Hindlimb muscle (tissue), 1 donor: Measurements from ENCODE around the gene CCDC178. TPM values are rescaled to one million over a fixed set of nuclear protein-coding genes. Genes with fewer than 3 reads are reported as not detected.

Experiments used
- DNase-seq: peaks from one replicate; pipeline ENCODE4 v3.0.0-alpha.2; 2013
- polyA plus RNA-seq: library from polyadenylated mRNA; unstranded; fragments of 120-200 nt; gene quantifications from one replicate; pipeline ENCODE4 v1.2.1, GENCODE V29; 2013; ENCODE audit not compliant: insufficient read length

The CCDC178 gene
- polyA plus RNA-seq, 1 donor: 0.36 TPM

GRCh38 chr18:32909798-32910561 is 530.5 kb downstream of the CCDC178 start:
- no peak for DNase-seq

GRCh38 chr18:32908424-32908805 is 532.1 kb downstream of the CCDC178 start:
- no peak for DNase-seq

- DNase-seq: no peak
Measured at GRCh38 chr18:32907648-32908423, 532.7 kb downstream of the CCDC178 start.

DNA sequence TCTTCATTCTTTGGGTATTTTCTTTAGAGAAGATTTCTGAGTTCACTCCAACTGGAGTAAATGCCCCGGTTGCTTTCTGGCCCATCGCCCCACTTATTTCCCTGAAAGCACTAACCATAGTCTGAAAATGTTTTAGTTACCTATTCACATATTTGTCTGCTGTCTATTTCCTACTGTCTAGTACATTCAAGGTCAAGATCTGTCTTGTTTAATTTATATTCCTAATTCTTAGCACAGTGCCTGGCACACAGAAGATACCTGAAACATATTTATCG is 533.3 kb downstream of the CCDC178 start:
- DNase-seq: no peak

DNA sequence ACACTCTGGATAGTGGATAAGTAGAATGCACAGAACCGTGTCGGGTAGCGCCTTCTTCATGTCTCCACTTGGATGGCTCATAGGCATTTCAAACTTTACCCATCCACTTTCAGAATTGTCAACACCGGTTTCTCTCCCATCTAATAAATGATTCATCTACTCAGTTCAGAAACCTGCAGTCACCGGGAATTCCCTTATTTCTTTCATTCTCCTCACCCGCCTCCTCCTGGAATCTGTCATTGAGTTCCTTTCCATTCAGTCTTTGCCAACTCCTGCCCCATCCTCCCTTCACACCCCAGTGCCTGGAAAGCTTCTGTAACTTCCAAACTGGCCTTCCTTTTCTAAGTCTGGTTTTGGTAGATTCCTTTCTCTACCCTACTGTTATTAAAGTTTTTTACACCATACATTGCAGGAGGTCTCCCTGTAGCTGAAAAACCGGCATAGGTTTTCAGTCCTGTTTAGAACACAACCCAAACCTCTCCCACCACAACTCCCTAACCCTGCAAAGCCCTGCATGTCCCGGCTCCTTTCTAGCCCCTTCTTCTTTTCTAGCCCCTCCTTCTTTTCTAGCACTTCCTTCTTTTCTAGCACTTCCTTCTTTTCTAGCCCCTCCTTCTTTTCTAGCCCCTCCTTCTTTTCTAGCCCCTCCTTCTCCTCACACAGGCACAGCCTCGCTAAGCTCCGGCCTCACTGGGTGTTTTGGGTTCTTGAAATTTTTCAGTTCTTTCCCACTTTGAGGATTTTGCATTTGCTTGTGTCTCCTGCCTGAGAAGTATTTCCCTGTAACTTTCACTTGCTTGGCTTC is 533.8 kb downstream of the CCDC178 start:
- DNase-seq: no peak

GRCh38 chr18:32905651-32906050 is 534.9 kb downstream of the CCDC178 start:
- no peak for DNase-seq

- no peak for DNase-seq
Measured at GRCh38 chr18:32902568-32903330, 537.8 kb downstream of the CCDC178 start.

- DNase-seq: no peak
Measured at GRCh38 chr18:32899819-32900218, 540.7 kb downstream of the CCDC178 start.

GRCh38 chr18:32896776-32897547 is 543.6 kb downstream of the CCDC178 start:
- DNase-seq: no peak

- no peak for DNase-seq
Measured at GRCh38 chr18:32893915-32894314, 546.6 kb downstream of the CCDC178 start.

GRCh38 chr18:32891797-32892196 is 548.7 kb downstream of the CCDC178 start:
- DNase-seq: no peak

DNA sequence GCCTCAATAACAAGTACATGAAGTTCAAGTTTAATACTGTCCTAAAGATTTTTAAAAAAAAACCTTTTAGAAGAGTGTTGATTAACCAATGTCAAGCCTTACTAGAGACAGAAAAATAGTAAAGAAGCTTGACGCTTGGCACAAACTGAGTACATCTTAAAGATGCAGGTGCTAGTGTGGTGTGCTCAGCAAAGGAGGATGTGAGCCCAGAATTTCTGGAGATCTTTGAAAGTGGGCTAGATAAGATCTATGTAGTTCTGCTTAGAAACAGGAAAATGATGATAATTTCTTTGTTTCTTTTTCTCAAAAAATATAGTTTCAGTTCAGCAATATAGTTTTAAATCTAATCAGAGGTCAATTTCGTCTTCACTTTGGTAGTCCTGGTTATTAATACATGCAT is 549.4 kb downstream of the CCDC178 start:
- no peak for DNase-seq

DNA sequence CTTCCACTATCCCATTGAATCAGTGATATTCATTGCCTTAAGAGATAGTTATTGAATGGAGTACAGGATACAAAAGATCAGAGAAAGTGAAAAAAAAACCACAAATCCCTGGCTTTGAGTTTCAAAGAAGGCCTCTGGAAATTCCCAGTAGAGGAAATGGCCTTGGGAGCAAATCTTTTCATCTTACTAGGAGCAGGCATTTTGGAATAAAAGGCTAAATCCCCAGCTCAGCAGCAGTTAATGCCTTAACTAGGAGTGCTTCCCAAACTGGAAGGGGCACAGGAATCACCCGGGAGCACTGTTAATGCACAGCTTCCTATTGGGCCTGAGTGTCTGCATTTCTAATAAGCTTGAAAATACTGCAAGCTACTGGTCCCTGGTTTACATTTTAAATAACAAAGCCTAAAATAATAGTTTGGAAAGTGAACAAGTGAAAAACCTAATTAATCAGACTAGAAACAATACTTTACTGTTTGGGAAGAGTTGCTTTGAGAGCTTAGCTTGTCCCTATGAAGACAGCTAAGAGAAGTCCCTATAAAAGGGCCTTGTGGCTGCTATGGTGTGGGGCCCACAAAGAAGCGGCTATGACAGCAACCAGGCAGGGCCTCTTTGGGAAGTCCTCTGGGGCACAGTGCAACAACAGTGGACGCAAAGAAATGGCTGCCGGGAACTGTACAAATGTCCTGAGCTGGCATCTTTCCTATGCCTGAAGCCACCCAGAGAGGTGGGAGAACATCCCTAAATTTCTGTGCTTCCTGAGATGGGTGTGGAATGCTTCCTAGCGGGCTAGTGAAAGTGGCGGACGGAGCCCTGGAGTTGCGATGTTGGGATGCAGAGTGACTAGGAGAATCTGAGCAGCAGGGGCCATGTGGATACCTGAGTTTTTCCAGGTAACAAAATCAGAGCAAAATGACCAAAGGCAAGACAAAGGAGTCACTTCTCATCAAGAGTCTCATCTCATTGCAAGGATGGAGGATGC is 550.6 kb downstream of the CCDC178 start:
- DNase-seq: no peak

GRCh38 chr18:32888306-32888705 is 552.2 kb downstream of the CCDC178 start:
- DNase-seq: no peak

Other genes starting within 250 kb of the CCDC178 start
- gene ASXL3, start 137.5 kb upstream of the CCDC178 start, polyA plus RNA-seq: 4.7 TPM